Kidney (tissue), 14 donors: ENCODE results near the gene LIMK2. TPM values are rescaled to one million over a fixed set of nuclear protein-coding genes. Genes with fewer than 3 reads are reported as not detected.

Experiments used
- DNase-seq, 5 donors: peaks; one replicate each; pipeline ENCODE4 v3.0.0-alpha.2; 2013 to 2020
- FAIRE-seq: peaks from 2 replicates; lab custom pipeline; 2012; peaks lifted over from hg19 to GRCh38; lab: Jason Lieb, UNC
- H3K27ac ChIP-seq, 2 donors: one replicate each; pipeline ENCODE4 v1.7.0; 2013; ENCODE audit warnings: low read depth in 2 of 2, low read length in 2 of 2, inconsistent platforms in 1 of 2
- H3K27me3 ChIP-seq: one replicate; pipeline ENCODE4 v1.7.1; 2013; ENCODE audit warnings: low read length, inconsistent platforms; ENCODE audit not compliant: control insufficient read depth, insufficient read depth
- H3K36me3 ChIP-seq, 3 donors: one replicate each; pipeline versions ENCODE4 v1.7.0 to v1.7.1; 2013; ENCODE audit warnings: low read length in 3 of 3, control low read depth in 1 of 3, inconsistent platforms in 1 of 3; ENCODE audit not compliant: insufficient read depth in 3 of 3, control insufficient read depth in 2 of 3
- H3K4me1 ChIP-seq, 3 donors: one replicate each; pipeline versions ENCODE4 v1.7.0 to v1.7.1; 2013; ENCODE audit warnings: low read length in 3 of 3, inconsistent platforms in 1 of 3, low read depth in 1 of 3; ENCODE audit not compliant: control insufficient read depth in 2 of 3, insufficient read depth in 2 of 3
- H3K4me3 ChIP-seq, 3 donors: one replicate each; pipeline versions ENCODE4 v1.7.0 to v1.8.1; 2013; ENCODE audit warnings: low read length in 3 of 3, control low read depth in 1 of 3, inconsistent platforms in 1 of 3
- H3K9ac ChIP-seq, 3 donors: one replicate each; pipeline versions ENCODE4 v1.7.0 to v1.7.1; 2013; ENCODE audit warnings: low read length in 3 of 3, control low read depth in 1 of 3, inconsistent platforms in 1 of 3
- H3K9me3 ChIP-seq, 3 donors: one replicate each; pipeline versions ENCODE4 v1.7.0 to v1.7.1; 2013; ENCODE audit warnings: low read length in 3 of 3, control low read depth in 1 of 3, inconsistent platforms in 1 of 3; ENCODE audit not compliant: control insufficient read depth in 2 of 3, insufficient read depth in 1 of 3
- CTCF ChIP-seq: IDR thresholded peaks from 3 replicates; pipeline ENCODE4 v1.5.1; 2012; ENCODE audit warnings: mild to moderate bottlenecking, moderate library complexity, borderline replicate concordance; ENCODE audit not compliant: insufficient read depth; ENCODE audit errors: extremely low read depth
- intact Hi-C: fragments of 100-400 bp; cut with DNase I; formaldehyde crosslinking; loops from one replicate; pipeline ENCODE4 v1.11.1; 2022
- polyA plus RNA-seq: library from polyadenylated mRNA; stranded (reverse); fragments of 350-450 nt; fragmentation: Illumina TruSeq; extraction: RNeasy Lipid Tissue Mini Kit (QIAGEN cat#74804); gene quantifications from one replicate; pipeline ENCODE4 v1.2.3, GENCODE V29; 2014; ENCODE audit warnings: low read depth, low replicate concordance; ENCODE audit not compliant: insufficient read depth
- total RNA-seq: library from RNA; stranded (reverse); fragmentation: NEBNext Ultra II Directional; extraction: Animal tissue kit (Norgen Biotek cat#: 25700); gene quantifications from one replicate; pipeline ENCODE4 v1.2.1, GENCODE V29; 2021
- donor health status: control.
- donor health status: control.
- donor health status: control.
- donor health status: control.
- donor health status: control.
- donor health status: DM: yes; HTN: yes; CAD: no.
- donor health status: Normal renal cell carcinoma (clear cell type).

Gene LIMK2
- total and polyA plus RNA-seq, 2 donors from 2014 or later, result 20.3 to 48.2 TPM

GRCh38 chr22:31323578-31324550 lies 111.8 kb downstream of the LIMK2 start:
- no peak for FAIRE-seq
- H3K27me3 ChIP-seq, result no peaks in the 10 kb centered on the region
- no peak overlapping the region for H3K9ac ChIP-seq
- TF ChIP-seq CTCF, result no peak
- no peak for DNase-seq
- peaks cover 0 to 3% (median 0%) of the 10 kb centered on the region in 3 donors for H3K4me1 ChIP-seq
- no peak overlapping the region for H3K4me3 ChIP-seq
- no peak overlapping the region for H3K27ac ChIP-seq
- no peaks in the 10 kb centered on the region for H3K9me3 ChIP-seq
- H3K36me3 ChIP-seq, result peaks cover 0 to 26% (median 8%) of the 10 kb centered on the region in 3 donors
- intact Hi-C loops, result no loop called here

GRCh38 chr22:31326877-31327276 lies 114.8 kb downstream of the LIMK2 start:
- Histone ChIP-seq H3K27ac (no peak overlapping the region), H3K36me3 (peaks cover 0 to 48% (median 11%) of the 10 kb centered on the region in 3 donors), H3K9ac (no peak overlapping the region), H3K27me3 (no peaks in the 10 kb centered on the region), H3K4me3 (no peak overlapping the region), H3K9me3 (no peaks in the 10 kb centered on the region), H3K4me1 (peaks cover 0 to 3% (median 0%) of the 10 kb centered on the region in 3 donors)
- no peak for FAIRE-seq
- DNase-seq, result no peak
- TF ChIP-seq CTCF, result no peak
- intact Hi-C loops, result no loop called here

GRCh38 chr22:31327806-31328543 lies 115.9 kb downstream of the LIMK2 start:
- no peak for TF ChIP-seq CTCF
- DNase-seq (peak in 1 of 5 donors; percentile 18), FAIRE-seq (no peak)
- no peaks in the 10 kb centered on the region for H3K27me3 ChIP-seq
- intact Hi-C loops, result no loop called here
- no peak overlapping the region for H3K4me3 ChIP-seq
- no peaks in the 10 kb centered on the region for H3K9me3 ChIP-seq
- peaks cover 0 to 59% (median 19%) of the 10 kb centered on the region in 3 donors for H3K36me3 ChIP-seq
- H3K9ac ChIP-seq, result no peak overlapping the region
- peaks cover 0 to under 1% (median 0%) of the 10 kb centered on the region in 3 donors for H3K4me1 ChIP-seq
- H3K27ac ChIP-seq, result no peak overlapping the region
